Left lung (tissue), 10 donors: ENCODE measurements around the gene KIRREL1. TPM values are rescaled to one million over a fixed set of nuclear protein-coding genes. Genes with fewer than 3 reads are reported as not detected.

Experiments
- ATAC-seq: fragments of 200-7000 bp; cut with Tn5 transposase; one replicate; pipeline ENCODE4 v1.9.1; 2020; ENCODE audit warnings: moderate library complexity
- DNase-seq, 4 donors: peaks; one replicate each; pipeline ENCODE4 v3.0.0-alpha.2; 2013 to 2020
- H3K27ac ChIP-seq, 2 donors: fragments of 200-600 bp; sonication (generic) in 1 of 2; one replicate each; pipeline versions ENCODE4 v1.5.0 to v1.8.0; 2020 to 2021
- H3K27me3 ChIP-seq, 2 donors: fragments of 200-600 bp; sonication (generic) in 1 of 2; one replicate each; pipeline versions ENCODE4 v1.5.0 to v1.8.0; 2020 to 2021
- H3K36me3 ChIP-seq, 2 donors: fragments of 200-600 bp; sonication (generic) in 1 of 2; one replicate each; pipeline versions ENCODE4 v1.5.0 to v1.8.0; 2020 to 2021
- H3K4me1 ChIP-seq, 2 donors: fragments of 200-600 bp; one replicate each; pipeline ENCODE4 v1.8.0; 2021
- H3K4me3 ChIP-seq, 2 donors: fragments of 200-600 bp; sonication (generic) in 1 of 2; one replicate each; pipeline versions ENCODE4 v1.5.0 to v1.8.0; 2020 to 2021; ENCODE audit warnings: mild to moderate bottlenecking in 1 of 2
- H3K9me3 ChIP-seq, 2 donors: fragments of 200-600 bp; sonication (generic) in 1 of 2; one replicate each; pipeline versions ENCODE4 v1.5.0 to v1.8.0; 2020 to 2021
- CTCF ChIP-seq, 2 donors: fragments of 200-600 bp; sonication (generic) in 1 of 2; IDR thresholded peaks; one replicate each; pipeline versions ENCODE4 v1.5.0 to v1.8.0; 2021; ENCODE audit warnings: antibody characterized with exemption in 2 of 2
- intact Hi-C, 2 donors: fragments of 100-400 bp; cut with DNase I; formaldehyde crosslinking; loops; one replicate each; pipeline versions ENCODE4 v1.11.2 to v1.14.2; 2022
- polyA plus RNA-seq, 6 donors: library from polyadenylated mRNA; unstranded; fragments of 120-200 nt; gene quantifications; one replicate each; pipeline ENCODE4 v1.2.1, GENCODE V29; 2013; ENCODE audit not compliant: insufficient read length in 6 of 6
- total RNA-seq, 2 donors: library from RNA; stranded (reverse); fragmentation: NEBNext Ultra II Directional; extraction: Animal tissue kit (Norgen Biotek cat#: 25700); gene quantifications; one replicate each; pipeline ENCODE4 v1.2.1, GENCODE V29; 2021
- donor health status: DM: no; HTN: yes; CAD: no.
- donor health status: DM: no; HTN: no; CAD: no.

The KIRREL1 gene
- total and polyA plus RNA-seq, 8 donors = 44.6 to 67.6 (median 55.7) TPM

- Histone ChIP-seq H3K27ac (no peak overlapping the region), H3K4me1 (no peaks in the 10 kb centered on the region), H3K36me3 (peaks cover 0 to 23% of the 10 kb centered on the region in 2 donors), H3K4me3 (no peak overlapping the region), H3K27me3 (no peaks in the 10 kb centered on the region), H3K9me3 (no peaks in the 10 kb centered on the region)
- ATAC-seq = peak; percentile 35
- intact Hi-C loops = loop anchor here in 1 of 2 donors (10.0 kb wide), 1 partner anchor 103 kb away; the partner anchor contains the start of gene KIRREL1
- DNase-seq = no peak
- TF ChIP-seq CTCF (IDR thresholded peaks at IDR 0.05) = no peak
These were observed 104.8 kb downstream of the KIRREL1 start for GRCh38 chr1:158098256-158098655.

- Histone ChIP-seq H3K9me3 (no peaks in the 10 kb centered on the region), H3K27me3 (peaks cover 0 to 5% of the 10 kb centered on the region in 2 donors), H3K4me1 (no peaks in the 10 kb centered on the region), H3K4me3 (no peak overlapping the region), H3K36me3 (peaks cover 0 to 15% of the 10 kb centered on the region in 2 donors), H3K27ac (no peak overlapping the region)
- DNase-seq (no peak), ATAC-seq (no peak)
- TF ChIP-seq CTCF (IDR thresholded peaks at IDR 0.05) = no peak
- intact Hi-C loops = loop anchor here in 1 of 2 donors (10.0 kb wide), 1 partner anchor 104 kb away; the partner anchor contains the start of gene KIRREL1
These were observed 105.7 kb downstream of the KIRREL1 start for GRCh38 chr1:158099185-158099584.

- TF ChIP-seq CTCF (IDR thresholded peaks at IDR 0.05) = no peak
- Histone ChIP-seq H3K27me3 (peaks cover 0 to 7% of the 10 kb centered on the region in 2 donors), H3K4me1 (no peaks in the 10 kb centered on the region), H3K9me3 (no peaks in the 10 kb centered on the region), H3K36me3 (peaks cover 0 to 1% of the 10 kb centered on the region in 2 donors), H3K27ac (no peak overlapping the region), H3K4me3 (no peak overlapping the region)
- intact Hi-C loops = no loop called here
- ATAC-seq (no peak), DNase-seq (no peak)
These were observed 107.1 kb downstream of the KIRREL1 start for GRCh38 chr1:158100498-158100897.

- Histone ChIP-seq H3K27ac (no peak overlapping the region), H3K9me3 (no peaks in the 10 kb centered on the region), H3K4me1 (no peaks in the 10 kb centered on the region), H3K36me3 (no peaks in the 10 kb centered on the region), H3K4me3 (no peak overlapping the region), H3K27me3 (peaks cover 0 to 11% of the 10 kb centered on the region in 2 donors)
- DNase-seq (no peak), ATAC-seq (no peak)
- intact Hi-C loops = no loop called here
- TF ChIP-seq CTCF (IDR thresholded peaks at IDR 0.05) = no peak
These were observed 108.0 kb downstream of the KIRREL1 start for GRCh38 chr1:158101455-158101854.

- ATAC-seq (no peak), DNase-seq (no peak)
- no peak for TF ChIP-seq CTCF (IDR thresholded peaks at IDR 0.05)
- Histone ChIP-seq H3K27ac (no peak overlapping the region), H3K9me3 (no peaks in the 10 kb centered on the region), H3K4me1 (no peaks in the 10 kb centered on the region), H3K4me3 (no peak overlapping the region), H3K27me3 (peaks cover 0 to 11% of the 10 kb centered on the region in 2 donors), H3K36me3 (no peaks in the 10 kb centered on the region)
- intact Hi-C loops = no loop called here
These were observed 108.5 kb downstream of the KIRREL1 start for GRCh38 chr1:158101927-158102326.
